Glutamatergic neuron (in vitro differentiated cells): ENCODE measurements around the gene LGALS9. TPM values are rescaled to one million over a fixed set of nuclear protein-coding genes. Genes with fewer than 3 reads are reported as not detected.
A peak's percentile ranks its signal among the peaks of the same experiment; 100 is the strongest.

Experiments
- DNase-seq: peaks from one replicate; pipeline ENCODE4 v3.0.0; 2022
- H3K27ac Mint-ChIP-seq: one replicate; pipeline ENCODE4 v1.8.0; 2020; ENCODE audit warnings: mild to moderate bottlenecking, mixed read lengths, inconsistent platforms; ENCODE audit not compliant: unreplicated experiment
- H3K27me3 Mint-ChIP-seq: one replicate; pipeline ENCODE4 v1.8.0; 2020; ENCODE audit warnings: mild to moderate bottlenecking, moderate library complexity, mixed read lengths, inconsistent platforms; ENCODE audit not compliant: unreplicated experiment
- H3K36me3 Mint-ChIP-seq: one replicate; pipeline ENCODE4 v1.8.0; 2020; ENCODE audit warnings: mild to moderate bottlenecking, mixed read lengths, inconsistent platforms; ENCODE audit not compliant: unreplicated experiment
- H3K4me1 Mint-ChIP-seq: one replicate; pipeline ENCODE4 v1.8.0; 2020; ENCODE audit warnings: mild to moderate bottlenecking, low read depth, mixed read lengths, inconsistent platforms; ENCODE audit not compliant: unreplicated experiment
- H3K4me3 Mint-ChIP-seq: one replicate; pipeline ENCODE4 v1.8.0; 2020; ENCODE audit warnings: mild to moderate bottlenecking, mixed read lengths, inconsistent platforms; ENCODE audit not compliant: unreplicated experiment
- H3K9me3 Mint-ChIP-seq: one replicate; pipeline ENCODE4 v1.8.0; 2020; ENCODE audit warnings: mild to moderate bottlenecking, moderate library complexity, mixed read lengths, inconsistent platforms; ENCODE audit not compliant: unreplicated experiment
- CTCF ChIP-seq: fragments of 200-600 bp; sonication (generic); IDR thresholded peaks from one replicate; pipeline ENCODE4 v1.5.0; 2021; ENCODE audit not compliant: partially characterized antibody, unreplicated experiment
- total RNA-seq: library from RNA; stranded (reverse); fragmentation: NEBNext Ultra II Directional; extraction: Animal tissue kit (Norgen Biotek cat#: 25700); gene quantifications from one replicate; pipeline ENCODE4 v1.2.1, GENCODE V29; 2021; ENCODE audit not compliant: unreplicated experiment

Gene LGALS9
- total RNA-seq, 1 donor from 2014 or later = 6.5 TPM

GRCh38 chr17:27612160-27612770 lies 18.7 kb upstream of the LGALS9 start:
- H3K27me3 Mint-ChIP-seq = peaks cover 13% of the 10 kb centered on the region
- peaks cover 44% of the 10 kb centered on the region for H3K4me1 Mint-ChIP-seq
- H3K36me3 Mint-ChIP-seq = peaks cover 6% of the 10 kb centered on the region

GRCh38 chr17:27613433-27613832 lies 17.6 kb upstream of the LGALS9 start:
- H3K4me3 Mint-ChIP-seq = no peak overlapping the region
- peaks cover 13% of the 10 kb centered on the region for H3K9me3 Mint-ChIP-seq
- no peak for DNase-seq
- peaks cover 15% of the 10 kb centered on the region for H3K27me3 Mint-ChIP-seq
- peaks cover 6% of the 10 kb centered on the region for H3K36me3 Mint-ChIP-seq
- H3K27ac Mint-ChIP-seq = peak overlapping the region; percentile 95
- peaks cover 44% of the 10 kb centered on the region for H3K4me1 Mint-ChIP-seq
- TF ChIP-seq CTCF = no peak

More at GRCh38 chr17:27612160-27612770, 18.7 kb upstream of the LGALS9 start:
- peaks cover 13% of the 10 kb centered on the region for H3K9me3 Mint-ChIP-seq
- no peak overlapping the region for H3K4me3 Mint-ChIP-seq
- peak overlapping the region; percentile 63 for H3K27ac Mint-ChIP-seq
- DNase-seq = no peak
- TF ChIP-seq CTCF = no peak

- Mint-ChIP-seq H3K9me3 (peaks cover 10% of the 10 kb centered on the region), H3K4me1 (peaks cover 44% of the 10 kb centered on the region), H3K36me3 (no peaks in the 10 kb centered on the region), H3K27ac (peak overlapping the region; percentile 95), H3K27me3 (peaks cover 12% of the 10 kb centered on the region), H3K4me3 (peak overlapping the region; percentile 53)
- no peak for TF ChIP-seq CTCF
- DNase-seq = no peak
Observed at GRCh38 chr17:27615121-27615520, 15.9 kb upstream of the LGALS9 start.

- peaks cover 13% of the 10 kb centered on the region for H3K9me3 Mint-ChIP-seq
- no peak for DNase-seq
- H3K4me3 Mint-ChIP-seq = peak overlapping the region; percentile 27
- peaks cover 9% of the 10 kb centered on the region for H3K27me3 Mint-ChIP-seq
- H3K36me3 Mint-ChIP-seq = no peaks in the 10 kb centered on the region
- TF ChIP-seq CTCF = no peak
- H3K27ac Mint-ChIP-seq = peak overlapping the region; percentile 95
- H3K4me1 Mint-ChIP-seq = peaks cover 42% of the 10 kb centered on the region
Observed at GRCh38 chr17:27616414-27616813, 14.6 kb upstream of the LGALS9 start.

GRCh38 chr17:27618417-27618816 lies 12.6 kb upstream of the LGALS9 start:
- peaks cover 2% of the 10 kb centered on the region for H3K36me3 Mint-ChIP-seq

More at GRCh38 chr17:27618417-27618816, 12.6 kb upstream of the LGALS9 start:
- H3K27me3 Mint-ChIP-seq = peaks cover 9% of the 10 kb centered on the region
- H3K4me3 Mint-ChIP-seq = no peak overlapping the region
- TF ChIP-seq CTCF = no peak
- H3K9me3 Mint-ChIP-seq = peaks cover 13% of the 10 kb centered on the region
- peak overlapping the region; percentile 48 for H3K27ac Mint-ChIP-seq
- H3K4me1 Mint-ChIP-seq = peaks cover 29% of the 10 kb centered on the region
- DNase-seq = no peak
